Ishikawa (cell line): ENCODE data around the gene TBC1D8.

Experiments
- CEBPB ChIP-seq: IDR thresholded peaks from 2 replicates; pipeline ENCODE4 v1.6.1; 2012
- EGR1 ChIP-seq: IDR thresholded peaks from 2 replicates; pipeline ENCODE4 v1.6.1; 2012
- EP300 ChIP-seq: IDR thresholded peaks from 2 replicates; pipeline ENCODE4 v1.6.1; 2012; ENCODE audit warnings: borderline replicate concordance
- MAX ChIP-seq: IDR thresholded peaks from 2 replicates; pipeline ENCODE4 v1.6.1; 2012
- RAD21 ChIP-seq: IDR thresholded peaks from 2 replicates; pipeline ENCODE4 v1.6.1; 2012; ENCODE audit warnings: low read depth
- REST ChIP-seq: IDR thresholded peaks from 2 replicates; pipeline ENCODE4 v1.6.1; 2012; ENCODE audit warnings: low read depth, mild to moderate bottlenecking
- TAF1 ChIP-seq: IDR thresholded peaks from 2 replicates; pipeline ENCODE4 v1.6.1; 2012; ENCODE audit warnings: low read depth, mild to moderate bottlenecking
- TEAD4 ChIP-seq: IDR thresholded peaks from 2 replicates; pipeline ENCODE4 v1.6.1; 2012
- USF1 ChIP-seq: IDR thresholded peaks from 2 replicates; pipeline ENCODE4 v1.6.1; 2012
- YY1 ChIP-seq: IDR thresholded peaks from 2 replicates; pipeline ENCODE4 v1.6.1; 2012; ENCODE audit warnings: low read depth

GRCh38 chr2:100990166-100990565 is 161.0 kb downstream of the TBC1D8 start:
- TF ChIP-seq TAF1 (no peak), EGR1 (no peak), USF1 (no peak), REST (no peak), RAD21 (no peak), YY1 (no peak), CEBPB (no peak), MAX (no peak), EP300 (no peak), TEAD4 (no peak)
